ENCODE data around the gene EGLN2.
"Not testable (repeated sequence)": the region's sequence is repeated elsewhere in the genome, so short reads cannot be mapped to it uniquely, and the experiment has no call there.

Gene EGLN2

DNA sequence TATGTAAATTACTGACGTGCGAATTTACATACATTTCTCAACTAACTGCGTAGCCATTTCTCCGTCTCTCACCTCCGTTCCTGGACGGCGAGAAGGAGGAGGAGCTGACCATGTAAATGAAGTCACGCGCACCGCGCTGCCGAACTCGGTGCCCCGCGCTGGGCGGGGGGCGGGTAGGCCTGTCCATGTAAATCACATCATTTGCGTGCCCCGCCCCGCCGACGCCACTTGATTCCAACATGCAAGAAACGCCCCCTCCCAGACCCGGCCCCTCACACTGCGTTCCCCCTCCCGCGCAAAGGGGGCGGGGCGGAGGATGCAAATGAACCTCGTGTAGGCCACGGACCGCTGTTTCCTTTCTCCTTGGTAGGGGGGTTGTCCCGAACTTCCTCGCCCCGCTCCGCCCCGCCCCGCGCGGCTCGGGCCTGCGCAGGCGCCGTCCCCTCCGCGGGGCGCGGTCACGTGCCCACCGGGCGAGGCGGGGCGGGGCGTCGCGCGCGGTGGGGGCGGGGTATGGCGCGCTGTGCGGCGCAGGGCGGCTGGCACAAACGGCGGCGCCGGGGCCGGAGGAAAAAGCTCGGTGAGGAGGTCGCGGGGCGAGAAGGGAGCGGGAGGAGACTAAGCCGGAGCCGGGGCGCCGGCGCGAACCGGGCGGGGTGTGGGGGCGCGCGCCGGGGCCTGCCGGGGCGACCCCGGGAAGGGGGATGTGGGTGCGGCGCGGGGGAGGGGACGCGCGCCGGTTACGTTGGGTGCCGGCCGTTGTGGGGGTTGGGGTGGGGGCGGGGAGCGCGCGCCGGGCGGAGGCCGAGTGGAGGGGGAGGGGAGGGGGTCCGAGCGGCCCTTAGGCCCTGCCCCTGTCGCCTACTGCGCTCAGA is at the start of gene EGLN2:
Gene EGLN2, plus strand, starts transcription at position 509 of the 875 bp plus-strand sequence. CDS start 1,382 bp downstream, outside the sequence.
- DNase-seq: peak; percentile 99

DNA sequence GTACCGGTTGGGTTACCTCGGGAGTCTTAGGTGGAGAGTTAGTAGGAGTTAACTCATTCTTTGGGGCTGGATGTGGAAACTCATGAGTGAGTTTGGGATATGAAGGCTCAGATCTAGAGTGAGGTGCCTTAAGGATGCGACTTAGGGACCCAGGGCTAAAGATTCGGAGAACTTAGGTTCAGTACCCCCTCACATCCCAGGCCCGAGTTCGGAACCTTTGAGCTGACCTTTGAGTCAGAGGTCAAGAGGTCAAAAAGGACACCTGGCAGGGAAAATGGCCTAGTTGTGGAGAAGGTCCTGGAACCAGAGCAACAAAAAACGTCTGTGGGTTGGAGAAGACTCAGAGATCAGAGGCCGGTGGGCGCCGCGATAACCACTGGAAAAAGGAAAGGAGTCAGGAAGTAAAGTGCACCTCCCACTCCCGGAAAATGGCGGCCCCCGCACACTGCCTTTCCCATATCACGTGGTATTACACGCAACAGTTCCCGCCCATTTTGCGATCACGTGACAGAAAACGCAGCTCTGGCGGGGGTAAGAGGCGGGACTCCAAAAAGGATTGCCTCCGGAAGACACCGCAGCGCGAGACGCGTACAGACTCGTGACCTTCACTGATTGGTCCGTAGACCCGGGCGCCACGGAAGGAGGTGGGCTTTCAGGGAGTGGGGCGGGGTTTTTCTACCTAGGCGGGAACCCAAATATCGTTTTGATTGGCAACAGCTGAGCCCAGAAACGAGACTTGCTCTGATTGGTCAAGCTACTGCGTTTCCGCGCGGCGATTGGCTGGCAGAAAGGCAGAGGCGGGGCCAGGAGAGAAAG is 48.7 kb upstream of the EGLN2 start, which contains the start of gene ACTMAP:
Gene ACTMAP, minus strand, starts transcription at position 420 of the 816 bp plus-strand sequence. CDS start 674 bp downstream, outside the sequence.
- DNase-seq: peak; percentile 97

GRCh38 chr19:40750874-40751537 is 48.0 kb upstream of the EGLN2 start, which contains the start of gene SNRPA:
Gene SNRPA (plus strand): TSS chr19:40751203. CDS start chr19:40751409, 206 bp downstream.
- DNase-seq: peak; percentile 96

DNA sequence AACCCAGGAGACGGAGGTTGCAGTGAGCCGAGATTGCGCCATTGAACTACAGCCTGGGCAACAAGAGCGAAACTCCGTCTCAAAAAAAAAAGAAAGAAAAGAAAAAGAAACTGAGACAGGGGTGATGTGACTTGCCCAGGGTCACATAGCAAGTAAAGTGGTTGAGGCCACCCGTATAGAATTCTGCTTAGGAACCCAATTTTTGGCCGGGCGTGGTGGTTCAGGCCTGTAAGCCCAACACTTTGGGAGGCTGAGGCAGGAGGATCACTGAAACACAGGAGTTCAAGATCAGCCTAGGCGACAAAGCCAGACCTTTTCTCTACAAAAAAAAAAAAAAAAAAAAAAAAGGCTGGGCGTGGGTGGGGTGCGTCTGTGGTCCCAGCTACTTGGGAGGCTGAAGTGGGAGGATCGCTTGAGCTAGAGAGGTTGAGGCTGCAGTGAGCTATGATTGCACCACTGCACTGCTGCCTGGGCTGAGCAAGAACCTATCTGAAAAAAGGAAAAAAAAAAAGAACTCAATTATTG is 46.7 kb upstream of the EGLN2 start:
- no peak for DNase-seq

- no peak for DNase-seq
These were observed 44.3 kb upstream of the EGLN2 start for GRCh38 chr19:40754611-40755247.

- DNase-seq: no peak
These were observed 43.8 kb upstream of the EGLN2 start for GRCh38 chr19:40755248-40755624.

DNA sequence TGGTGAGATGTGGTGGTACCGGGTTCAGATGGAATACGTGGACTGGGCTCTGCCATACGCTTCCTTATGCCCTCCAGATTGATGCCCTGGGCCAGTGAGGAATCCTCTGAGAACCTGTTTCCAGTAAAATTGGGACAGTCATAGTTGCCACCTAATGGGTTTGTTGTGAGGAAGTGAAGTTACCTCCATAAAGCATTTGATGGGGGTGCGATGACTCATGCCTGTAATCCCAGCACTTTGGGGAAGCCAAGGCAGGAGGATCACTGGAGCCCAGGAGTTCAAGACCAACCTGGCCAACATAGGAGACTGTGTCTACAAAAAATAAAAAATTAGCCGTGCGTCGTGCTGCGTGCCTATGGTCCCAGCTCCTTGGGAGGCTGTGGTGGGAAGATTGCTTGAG is 43.2 kb upstream of the EGLN2 start:
- DNase-seq: no peak

DNA sequence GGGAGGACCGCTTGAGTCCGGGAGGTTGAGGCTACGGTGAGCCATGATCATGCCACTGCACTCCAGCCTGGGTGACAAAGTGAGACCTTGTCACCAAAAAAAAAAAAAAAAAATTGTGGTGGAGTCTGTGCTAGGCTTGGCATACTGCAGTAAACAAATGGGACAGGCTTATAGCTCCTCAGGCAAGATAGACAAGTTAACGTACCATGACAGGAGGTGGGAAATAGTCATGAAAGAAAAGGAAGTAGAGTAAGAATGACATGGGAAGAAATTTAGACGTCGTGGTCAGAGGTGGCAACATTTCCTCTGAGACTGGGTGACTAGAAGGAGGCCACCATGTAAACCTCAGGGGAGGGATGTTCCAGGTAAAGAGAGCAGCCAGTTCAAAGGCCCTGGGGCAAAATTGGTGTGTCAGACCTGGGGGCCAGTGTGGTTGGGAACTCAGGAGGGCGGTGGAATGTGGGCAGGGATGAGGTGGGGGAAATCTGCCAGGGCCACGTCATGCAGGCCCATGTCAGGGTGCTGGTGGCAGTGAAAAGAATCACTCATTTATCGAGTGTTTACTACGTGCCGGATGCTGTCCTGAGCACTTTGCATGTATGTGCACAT is 42.4 kb upstream of the EGLN2 start:
- DNase-seq: no peak

DNA sequence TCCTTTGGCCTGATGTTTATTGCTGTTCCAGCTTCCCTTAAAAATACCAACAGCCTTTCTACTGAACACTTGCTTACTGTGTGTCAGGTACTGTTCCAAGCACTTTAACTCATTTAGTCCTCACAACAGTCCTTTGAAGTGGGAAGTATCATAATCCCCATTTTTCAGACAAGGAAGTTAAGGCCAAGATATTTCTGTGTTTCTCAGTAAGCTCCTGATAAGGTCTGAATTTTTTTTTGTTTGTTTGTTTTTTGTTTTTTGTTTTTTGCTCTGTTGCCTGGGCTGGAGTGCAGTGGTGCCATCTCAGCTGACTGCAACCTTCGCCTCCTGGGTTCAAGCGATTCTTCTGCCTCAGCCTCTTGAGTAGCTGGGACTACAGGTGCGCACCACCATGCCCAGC is 40.5 kb upstream of the EGLN2 start:
- DNase-seq: no peak

GRCh38 chr19:40759352-40759751 is 39.6 kb upstream of the EGLN2 start:
- DNase-seq: no peak

DNA sequence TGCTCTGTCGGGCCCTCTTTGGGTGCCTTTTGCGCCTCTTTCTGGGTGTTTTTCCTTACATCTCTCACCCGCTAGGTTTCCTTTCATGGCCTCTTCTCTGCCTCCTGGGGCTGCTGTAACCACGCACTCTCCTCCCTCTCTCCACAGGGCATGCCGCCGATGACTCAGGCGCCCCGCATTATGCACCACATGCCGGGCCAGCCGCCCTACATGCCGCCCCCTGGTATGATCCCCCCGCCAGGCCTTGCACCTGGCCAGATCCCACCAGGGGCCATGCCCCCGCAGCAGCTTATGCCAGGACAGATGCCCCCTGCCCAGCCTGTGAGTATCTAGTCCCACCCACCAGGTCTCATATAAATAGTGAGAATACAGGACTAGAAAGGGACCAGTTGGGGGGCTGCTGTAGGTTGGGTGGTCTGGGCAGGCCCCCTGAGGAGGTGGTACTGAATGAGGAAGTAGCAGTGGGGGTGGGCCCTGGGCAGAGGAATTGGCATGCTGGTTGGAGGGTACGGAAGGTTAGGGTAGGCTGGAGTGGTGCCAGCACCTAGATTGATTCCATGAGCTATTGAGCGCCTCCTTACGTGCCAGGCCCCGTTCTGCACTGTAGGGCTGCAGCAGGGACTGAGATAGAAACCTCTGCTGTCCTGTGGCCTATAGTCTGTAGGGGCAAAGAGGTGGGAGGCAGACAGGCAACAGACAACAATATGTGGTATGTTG is 36.1 kb upstream of the EGLN2 start:
- DNase-seq: no peak

DNA sequence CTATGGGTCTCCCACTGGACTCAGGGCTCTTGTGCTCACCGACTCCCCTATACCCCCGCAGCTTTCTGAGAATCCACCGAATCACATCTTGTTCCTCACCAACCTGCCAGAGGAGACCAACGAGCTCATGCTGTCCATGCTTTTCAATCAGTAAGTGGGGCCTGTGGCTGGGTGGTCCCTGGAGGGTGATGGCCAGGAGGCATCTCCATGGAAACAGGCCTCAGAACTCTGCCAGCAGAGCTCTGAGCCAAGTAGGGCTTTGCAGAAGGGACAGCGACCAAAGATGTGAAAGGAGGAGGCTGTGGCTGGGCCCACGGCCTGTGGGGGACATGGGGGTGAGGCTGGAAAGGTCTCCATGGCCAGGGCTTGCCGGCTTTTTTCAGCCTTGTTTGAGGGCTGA is 35.5 kb upstream of the EGLN2 start:
- no peak for DNase-seq

DNA sequence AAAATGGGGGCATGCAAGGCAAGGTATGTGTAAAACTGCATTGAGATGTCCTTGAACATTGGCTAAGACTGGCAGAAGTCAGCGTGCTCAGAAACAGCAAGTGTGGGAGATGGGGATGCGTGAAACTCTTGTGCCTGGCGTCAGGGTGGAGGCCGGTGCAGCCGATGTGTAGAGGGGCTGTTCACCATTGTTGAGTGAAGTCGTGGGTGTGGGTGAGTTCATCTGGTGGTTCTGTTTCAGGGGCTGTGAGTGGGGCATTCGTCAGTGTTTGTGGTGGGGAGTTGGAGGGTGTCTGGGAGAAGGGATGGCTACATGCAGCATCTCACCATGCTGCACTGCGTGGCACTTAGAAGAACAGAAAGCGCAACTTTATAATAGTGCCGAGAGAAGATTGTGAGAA is 35.0 kb upstream of the EGLN2 start:
- no peak for DNase-seq

GRCh38 chr19:40766385-40766784 is 32.6 kb upstream of the EGLN2 start:
- not testable (repeated sequence) for DNase-seq

GRCh38 chr19:40768869-40769268 is 30.1 kb upstream of the EGLN2 start:
- DNase-seq: no peak

GRCh38 chr19:40771101-40771862 is 27.7 kb upstream of the EGLN2 start:
- not testable (repeated sequence) for DNase-seq

DNA sequence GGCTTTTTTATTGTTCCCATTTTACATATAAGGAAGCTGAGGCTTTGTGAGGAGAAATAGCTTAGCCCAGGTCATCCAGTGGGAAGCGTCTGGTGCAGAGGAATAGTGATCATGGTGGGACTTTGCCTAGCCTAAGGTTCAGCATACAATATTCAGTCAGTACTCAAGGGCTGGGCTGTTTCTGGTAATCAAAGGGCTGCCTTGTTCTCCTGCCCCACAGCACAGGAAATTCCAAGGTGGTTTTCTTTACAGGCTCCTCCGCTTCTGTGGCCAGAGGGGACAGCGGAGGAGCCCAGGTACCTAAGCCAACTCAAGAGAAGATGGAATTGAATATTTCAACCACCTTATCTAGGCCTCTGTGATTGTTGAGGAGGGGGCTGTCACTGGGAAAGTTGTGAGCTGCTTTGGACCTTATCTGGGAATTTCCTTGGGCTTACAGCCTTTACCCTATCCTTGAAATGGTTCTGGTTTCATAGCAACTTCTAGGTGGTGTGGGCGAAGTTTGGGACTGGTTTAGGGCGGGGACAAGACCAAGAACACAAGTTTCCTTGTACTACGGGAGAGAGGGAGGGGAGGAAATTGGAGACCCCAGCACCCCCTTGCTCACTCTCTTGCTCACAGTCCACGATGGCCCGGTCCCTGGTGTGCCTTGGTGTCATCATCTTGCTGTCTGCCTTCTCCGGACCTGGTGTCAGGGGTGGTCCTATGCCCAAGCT is 23.9 kb upstream of the EGLN2 start, which contains the start of gene MIA:
Gene MIA, plus strand, starts transcription at position 606 of the 716 bp plus-strand sequence. Its CDS starts 22 bp downstream, at position 628.
- DNase-seq: no peak

GRCh38 chr19:40775632-40776022 is 23.4 kb upstream of the EGLN2 start:
- DNase-seq: no peak

- DNase-seq: no peak
These were observed 22.6 kb upstream of the EGLN2 start for GRCh38 chr19:40776364-40776763.
